Measurements from ENCODE around the gene C6orf52.
"Not testable (repeated sequence)": the region's sequence is repeated elsewhere in the genome, so short reads cannot be mapped to it uniquely, and the experiment has no call there.

C6orf52 gene

GRCh38 chr6:10695086-10695657 lies 756 bp upstream of the C6orf52 start:
- DNase-seq: no peak

- DNase-seq: no peak
Observed at GRCh38 chr6:10692965-10693538, 1.4 kb downstream of the C6orf52 start.

- DNase-seq: no peak
Observed at GRCh38 chr6:10690651-10691445, 3.6 kb downstream of the C6orf52 start.

GRCh38 chr6:10687582-10687981 lies 6.8 kb downstream of the C6orf52 start:
- DNase-seq: no peak

GRCh38 chr6:10686901-10687300 lies 7.5 kb downstream of the C6orf52 start:
- DNase-seq: no peak

- DNase-seq: no peak
Observed at GRCh38 chr6:10685092-10685915, 9.1 kb downstream of the C6orf52 start.

- no peak for DNase-seq
Observed at GRCh38 chr6:10684618-10685017, 9.8 kb downstream of the C6orf52 start.

GRCh38 chr6:10682355-10682988 lies 11.9 kb downstream of the C6orf52 start:
- no peak for DNase-seq

GRCh38 chr6:10681795-10682194 lies 12.6 kb downstream of the C6orf52 start:
- DNase-seq: no peak

GRCh38 chr6:10678456-10678855 lies 16.0 kb downstream of the C6orf52 start:
- DNase-seq: no peak

GRCh38 chr6:10676403-10676802 lies 18.0 kb downstream of the C6orf52 start:
- no peak for DNase-seq

GRCh38 chr6:10668126-10668917 lies 26.1 kb downstream of the C6orf52 start:
- DNase-seq: no peak

- not testable (repeated sequence) for DNase-seq
Observed at GRCh38 chr6:10665595-10665994, 28.8 kb downstream of the C6orf52 start.

GRCh38 chr6:10662742-10663141 lies 31.7 kb downstream of the C6orf52 start:
- no peak for DNase-seq

GRCh38 chr6:10662207-10662606 lies 32.2 kb downstream of the C6orf52 start:
- DNase-seq: no peak

- not testable (repeated sequence) for DNase-seq
Observed at GRCh38 chr6:10660431-10661191, 33.8 kb downstream of the C6orf52 start.

GRCh38 chr6:10659699-10660348 lies 34.6 kb downstream of the C6orf52 start:
- no peak for DNase-seq

- no peak for DNase-seq
Observed at GRCh38 chr6:10658910-10659698, 35.3 kb downstream of the C6orf52 start.

- no peak for DNase-seq
Observed at GRCh38 chr6:10655508-10656055, 38.8 kb downstream of the C6orf52 start.

GRCh38 chr6:10644225-10644624 lies 50.2 kb downstream of the C6orf52 start:
- no peak for DNase-seq
